LNCAP (cell line): Measurements from ENCODE around the gene ZNF107.

Experiments
- CTCF ChIP-seq: fragments of 450-650 bp; IDR thresholded peaks from 2 replicates; pipeline ENCODE4 v1.5.1; 2017; ENCODE audit warnings: mild to moderate bottlenecking

ZNF107 gene

GRCh38 chr7:64755865-64756264 is 89.9 kb downstream of the ZNF107 start:
- TF ChIP-seq CTCF, result no peak

- TF ChIP-seq CTCF, result no peak
Measured at GRCh38 chr7:64758151-64758550, 92.2 kb downstream of the ZNF107 start.
